Bone marrow (tissue), 2 donors: ENCODE data around the gene ATP1B1.

Experiments
- DNase-seq, 2 donors: peaks; one replicate each; lab custom pipeline; 2025; lab: John Stamatoyannopoulos, UW

ATP1B1 gene

DNA sequence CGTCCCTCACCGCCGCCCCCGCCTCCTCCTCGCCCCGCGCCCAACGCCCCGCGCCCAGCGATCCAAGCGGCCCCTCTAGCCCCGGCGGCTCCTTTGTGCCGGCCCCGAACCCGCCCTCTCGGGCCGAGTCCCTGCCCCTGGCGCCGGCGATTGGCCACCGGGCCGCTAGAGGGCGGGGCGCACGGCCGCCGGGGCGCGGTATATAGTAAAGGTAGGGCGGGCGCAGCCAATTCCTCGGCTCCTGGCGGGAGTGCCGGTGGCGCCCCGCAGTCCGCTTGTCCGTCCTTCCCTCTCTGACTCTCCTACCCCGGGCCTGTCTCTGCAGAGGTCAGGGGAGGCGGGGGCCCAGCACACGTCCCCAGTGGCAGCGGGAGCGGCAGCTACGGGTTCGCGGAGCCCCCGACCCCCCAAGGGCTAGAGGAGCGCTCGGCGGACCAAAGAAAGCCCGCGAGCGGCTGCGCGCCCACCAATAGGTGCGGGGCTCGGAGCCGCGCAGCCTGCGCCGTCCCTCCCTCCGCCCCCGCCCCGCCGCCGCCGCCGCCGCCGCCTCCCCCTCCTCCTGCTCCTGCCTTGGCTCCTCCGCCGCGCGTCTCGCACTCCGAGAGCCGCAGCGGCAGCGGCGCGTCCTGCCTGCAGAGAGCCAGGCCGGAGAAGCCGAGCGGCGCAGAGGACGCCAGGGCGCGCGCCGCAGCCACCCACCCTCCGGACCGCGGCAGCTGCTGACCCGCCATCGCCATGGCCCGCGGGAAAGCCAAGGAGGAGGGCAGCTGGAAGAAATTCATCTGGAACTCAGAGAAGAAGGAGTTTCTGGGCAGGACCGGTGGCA lies at the start of gene ATP1B1:
ATP1B1 (plus strand) TSS at position 596 of the 826 bp plus-strand sequence; CDS start at position 736, 140 bp downstream.
- peak; percentile 51 to 61 for DNase-seq

DNA sequence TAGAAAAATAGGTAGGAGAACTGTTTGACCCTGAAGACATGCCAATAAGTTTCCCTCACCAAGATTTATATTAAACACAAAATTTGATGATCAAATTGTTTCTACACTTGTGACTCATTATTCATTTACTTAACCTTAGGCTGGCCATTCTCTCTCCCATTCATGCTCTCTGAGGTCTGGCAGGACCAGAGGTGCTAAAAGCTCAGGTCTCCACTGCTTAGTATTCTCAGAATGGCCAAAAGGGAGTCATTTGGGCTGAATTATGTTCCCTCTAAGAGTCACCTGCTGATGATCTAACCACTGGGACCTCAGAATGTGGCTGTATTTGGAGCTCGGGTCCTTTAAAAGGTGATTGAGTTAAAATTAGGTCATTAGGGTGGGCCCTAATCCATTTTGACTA lies 47.1 kb upstream of the ATP1B1 start:
- DNase-seq: no peak

DNA sequence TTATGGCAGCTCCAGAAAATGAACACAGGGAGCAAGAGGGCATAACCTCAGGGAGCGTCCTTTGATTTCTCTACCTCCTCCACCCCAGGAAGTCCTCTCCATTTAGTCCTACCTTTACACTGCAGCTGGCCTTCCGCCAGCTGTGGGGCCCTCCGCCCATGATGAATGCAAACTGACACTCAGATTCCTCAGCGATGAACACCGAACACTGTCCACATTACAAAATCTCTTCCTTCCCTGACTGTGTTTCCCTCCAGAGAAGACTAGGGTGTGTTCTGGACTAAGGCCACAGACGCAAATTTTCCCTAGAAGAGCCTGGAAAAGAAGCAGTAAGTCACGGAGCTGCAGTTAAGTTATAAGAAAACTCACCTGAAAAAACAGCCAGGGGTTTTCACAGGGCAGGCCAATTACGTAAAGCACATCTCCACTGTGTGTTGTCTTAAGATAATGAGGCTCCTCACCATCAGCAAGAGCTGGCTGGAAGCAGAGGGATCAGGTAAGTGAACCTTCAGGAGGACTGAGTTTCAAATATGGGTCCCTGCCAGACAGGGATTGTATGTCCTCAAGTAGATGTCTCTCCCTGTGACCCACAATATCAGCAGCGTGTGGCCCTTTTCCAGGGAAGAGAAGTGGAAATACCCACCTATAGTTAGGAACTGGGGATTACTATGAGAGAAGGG lies 46.3 kb upstream of the ATP1B1 start:
- DNase-seq: no peak

DNA sequence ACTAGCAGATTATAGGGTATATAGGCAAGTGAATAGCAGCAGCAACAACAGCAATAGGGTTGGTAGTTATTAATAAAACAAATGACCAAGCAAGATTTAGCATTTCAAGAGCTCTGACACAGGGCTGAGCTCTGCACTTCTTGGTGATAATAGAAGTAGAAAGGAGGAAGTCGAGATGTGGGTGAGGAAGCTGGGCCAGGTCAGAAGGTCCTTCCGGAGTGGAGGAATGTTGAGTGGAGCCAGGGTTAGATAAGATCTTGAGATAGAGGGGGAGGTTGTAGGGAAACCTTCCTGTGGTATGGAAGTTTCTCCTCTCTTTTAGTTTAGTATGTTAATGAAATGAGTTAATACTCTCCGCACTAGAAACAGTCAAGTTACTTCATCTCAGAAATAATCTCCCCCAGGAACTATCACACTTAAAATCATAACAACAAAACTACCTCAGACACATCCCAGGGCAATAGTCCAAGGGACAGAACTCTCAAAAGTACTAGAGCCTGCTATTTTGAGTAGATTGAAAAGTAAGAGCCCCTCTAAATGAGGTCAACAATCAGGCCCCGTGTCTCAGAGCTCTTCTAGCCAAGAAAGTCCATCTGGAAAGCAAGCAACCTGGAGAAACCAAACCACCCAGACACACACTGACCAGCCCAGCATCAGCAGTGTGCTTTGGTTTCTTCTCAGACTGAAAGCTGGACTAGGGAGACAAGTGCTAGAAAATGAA lies 45.4 kb upstream of the ATP1B1 start:
- peak in 1 of 2 donors; percentile 23 for DNase-seq

DNA sequence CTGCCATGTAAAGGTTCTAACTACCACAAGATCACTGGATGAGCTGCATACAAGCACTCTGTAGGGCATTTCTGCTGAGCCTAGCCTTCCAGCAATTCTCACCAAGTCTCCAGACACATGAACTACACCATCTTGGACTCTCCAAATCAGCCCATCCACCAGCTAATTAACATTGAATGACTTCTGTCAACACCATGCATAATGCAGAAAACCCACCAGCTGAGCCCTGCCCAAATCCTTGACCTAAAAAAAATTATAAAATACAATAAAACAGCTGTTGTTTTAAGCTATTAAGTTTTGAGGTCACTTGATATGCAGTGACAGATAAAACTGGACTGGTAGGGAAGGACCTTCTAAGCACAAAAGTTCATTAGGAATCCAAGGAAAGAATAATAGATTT lies 44.3 kb upstream of the ATP1B1 start:
- no peak for DNase-seq

DNA sequence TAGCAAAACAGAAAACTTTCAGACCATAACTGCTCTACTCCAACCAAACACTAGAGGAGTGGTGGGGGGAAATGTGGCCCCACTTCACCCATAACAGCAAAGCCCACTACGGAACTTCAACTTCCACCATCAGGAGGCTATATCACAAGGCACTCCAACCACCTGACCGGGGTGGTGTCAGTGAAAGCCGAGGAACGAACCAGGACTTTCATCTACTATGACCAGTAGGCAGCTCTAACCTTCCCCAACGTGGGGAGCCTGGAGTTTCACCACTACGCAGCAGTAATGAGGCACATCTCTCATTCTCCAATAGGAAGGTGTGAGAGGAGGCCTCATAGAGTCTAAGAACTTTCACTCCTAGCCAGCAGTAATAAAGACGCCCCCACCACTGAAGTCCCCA lies 42.4 kb upstream of the ATP1B1 start:
- DNase-seq: no peak

DNA sequence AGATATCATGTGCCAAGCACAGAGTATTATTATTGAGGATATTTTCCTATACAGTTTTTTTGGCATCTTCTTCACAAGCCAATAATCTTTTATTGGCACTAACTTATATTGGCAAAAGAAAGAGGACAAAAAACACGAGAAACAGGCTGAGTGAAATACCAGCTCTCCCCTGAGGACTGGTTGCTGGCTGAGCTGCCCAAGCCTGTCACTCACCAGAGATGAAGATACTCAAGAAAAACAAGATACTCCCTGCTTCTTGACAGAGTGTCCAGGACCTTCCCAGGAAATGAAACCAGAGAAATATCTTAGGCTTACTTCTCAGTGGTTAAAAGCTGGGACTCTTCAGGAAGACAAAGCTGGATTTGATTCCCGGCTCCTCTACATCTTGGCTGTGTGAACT lies 35.9 kb upstream of the ATP1B1 start:
- DNase-seq: no peak

DNA sequence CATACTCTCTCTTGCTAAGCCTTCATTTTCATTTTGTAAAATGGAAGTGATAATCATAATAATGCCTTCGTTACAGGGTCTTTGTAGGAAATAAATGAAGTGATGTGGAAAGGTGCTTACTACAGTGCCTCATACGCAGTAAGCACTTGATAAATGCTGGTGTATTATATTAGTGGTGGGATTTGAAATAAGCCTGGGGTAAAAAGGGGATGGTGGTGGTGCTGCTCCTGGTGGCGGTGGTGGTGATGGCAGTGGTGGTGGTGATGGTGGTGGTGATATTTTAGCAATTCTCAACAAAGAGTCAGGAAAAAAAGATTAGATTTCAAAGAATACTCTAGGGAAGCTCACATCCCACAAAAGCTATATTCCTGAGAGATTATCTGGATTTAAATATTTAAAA lies 35.5 kb upstream of the ATP1B1 start:
- DNase-seq: no peak

DNA sequence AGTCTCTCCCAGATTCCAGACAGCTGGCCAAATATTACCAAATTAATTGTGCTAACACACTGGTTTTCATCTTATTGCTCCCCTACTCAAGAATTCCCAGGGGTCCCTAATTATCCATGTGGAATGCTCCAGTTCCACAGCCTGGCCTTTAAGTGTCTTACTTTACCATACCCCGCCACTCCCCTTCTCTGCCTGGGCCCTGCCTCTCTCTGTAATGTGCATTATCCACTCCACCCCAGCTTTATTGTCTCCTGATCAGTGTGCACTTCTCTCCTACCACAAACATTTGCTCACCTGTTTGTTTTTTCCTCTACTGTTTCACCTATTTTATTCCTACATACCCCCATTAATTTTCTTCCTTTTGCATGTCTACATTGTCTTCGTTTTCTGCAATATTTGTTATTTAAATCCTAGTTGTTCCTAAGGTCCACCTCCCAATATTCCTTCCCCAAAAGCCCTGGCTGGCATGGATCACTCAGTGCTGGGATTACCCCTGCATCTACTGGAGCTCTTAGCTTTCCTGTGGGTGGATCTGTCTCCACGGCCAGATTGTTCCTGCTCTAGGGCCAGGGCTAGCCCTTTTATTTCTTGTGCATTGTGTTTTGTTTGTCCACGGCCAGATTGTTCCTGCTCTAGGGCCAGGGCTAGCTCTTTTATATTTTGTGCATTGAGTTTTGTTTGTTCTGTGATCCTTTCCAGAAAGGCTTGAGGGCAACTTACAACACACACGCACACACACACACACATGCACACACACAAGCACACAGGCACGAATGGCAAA lies 33.4 kb upstream of the ATP1B1 start:
- DNase-seq: no peak

DNA sequence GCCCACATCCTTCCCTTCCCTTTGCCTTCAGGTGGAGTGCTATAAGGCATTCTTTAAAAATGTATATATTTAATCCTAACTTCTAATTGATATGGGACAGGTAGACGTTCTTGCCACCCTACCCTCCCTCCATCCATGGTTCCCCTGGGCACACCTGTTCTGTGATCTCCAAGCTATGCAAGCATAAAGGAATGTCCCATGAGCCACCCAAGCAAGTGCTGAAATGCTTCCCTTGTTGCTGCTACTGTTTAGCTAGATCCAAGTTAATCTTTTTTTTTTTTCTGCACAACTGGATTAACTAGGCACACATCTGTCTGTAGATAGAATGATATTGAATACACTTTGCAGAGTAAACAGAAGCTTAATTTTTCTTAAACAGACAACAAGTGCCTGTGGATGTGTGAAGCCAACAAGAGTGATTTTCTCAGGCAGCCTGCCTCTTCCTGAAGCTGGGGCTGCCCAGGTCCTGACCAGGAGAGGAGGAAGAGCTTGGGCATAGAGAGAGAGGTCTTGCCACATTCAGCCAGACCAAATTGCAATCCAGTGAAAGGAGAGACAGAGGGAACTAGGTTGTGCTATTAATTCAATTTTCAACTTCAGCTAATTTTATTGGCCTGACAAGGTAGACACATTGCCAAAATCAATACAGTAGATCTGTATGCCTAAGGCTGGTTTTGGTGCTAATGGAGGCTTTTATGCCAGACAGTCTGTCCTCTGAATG lies 28.2 kb upstream of the ATP1B1 start:
- DNase-seq: no peak

DNA sequence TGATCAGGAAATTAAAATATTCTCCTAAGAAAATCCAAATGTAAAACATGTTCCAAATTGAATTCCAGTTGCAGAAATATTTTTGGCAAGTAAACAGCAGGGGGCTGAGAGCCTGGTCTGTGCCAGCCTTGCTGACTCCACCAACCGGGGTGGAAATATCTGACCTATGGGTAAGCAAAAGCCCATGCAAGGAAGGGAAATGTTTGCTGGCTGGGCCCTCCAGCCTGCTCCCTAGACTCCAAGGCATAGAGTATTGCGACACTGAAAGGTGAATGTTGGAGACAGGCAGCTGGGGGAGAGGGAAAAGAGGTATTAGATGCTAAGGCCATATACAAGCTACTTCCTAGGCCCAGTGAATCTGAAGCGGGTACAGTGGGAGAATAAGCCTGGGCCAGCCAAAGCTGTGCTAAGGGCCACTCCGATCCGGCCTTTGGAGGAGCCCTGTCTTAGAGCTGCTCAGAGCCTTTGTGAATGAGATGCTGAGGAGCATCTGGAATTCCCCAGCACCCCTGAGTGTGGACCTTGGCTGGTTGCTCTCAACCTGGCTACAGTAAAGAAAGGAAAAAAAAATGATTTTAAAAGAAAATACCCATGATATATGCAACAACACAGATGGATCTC lies 24.9 kb upstream of the ATP1B1 start:
- no peak for DNase-seq

DNA sequence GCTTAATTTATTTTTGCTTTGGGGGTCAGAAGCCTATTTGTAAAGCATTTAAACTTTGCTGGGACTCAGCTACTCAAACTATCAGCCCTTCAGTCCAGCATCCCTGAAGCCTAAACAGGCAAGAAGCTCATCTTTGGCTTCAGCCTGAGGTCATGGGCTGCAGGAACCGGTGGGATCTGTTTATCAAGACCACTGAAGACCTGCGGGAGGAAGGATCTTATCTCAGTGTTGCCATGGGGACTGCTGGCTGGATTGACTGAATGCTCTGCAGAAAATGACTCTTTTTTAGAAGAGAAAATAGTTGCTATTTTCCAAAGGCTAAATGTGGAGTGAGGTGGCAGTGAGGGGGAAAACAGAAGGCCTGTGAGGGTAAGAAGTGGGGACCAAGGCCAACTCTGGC lies 20.6 kb upstream of the ATP1B1 start:
- no peak for DNase-seq

DNA sequence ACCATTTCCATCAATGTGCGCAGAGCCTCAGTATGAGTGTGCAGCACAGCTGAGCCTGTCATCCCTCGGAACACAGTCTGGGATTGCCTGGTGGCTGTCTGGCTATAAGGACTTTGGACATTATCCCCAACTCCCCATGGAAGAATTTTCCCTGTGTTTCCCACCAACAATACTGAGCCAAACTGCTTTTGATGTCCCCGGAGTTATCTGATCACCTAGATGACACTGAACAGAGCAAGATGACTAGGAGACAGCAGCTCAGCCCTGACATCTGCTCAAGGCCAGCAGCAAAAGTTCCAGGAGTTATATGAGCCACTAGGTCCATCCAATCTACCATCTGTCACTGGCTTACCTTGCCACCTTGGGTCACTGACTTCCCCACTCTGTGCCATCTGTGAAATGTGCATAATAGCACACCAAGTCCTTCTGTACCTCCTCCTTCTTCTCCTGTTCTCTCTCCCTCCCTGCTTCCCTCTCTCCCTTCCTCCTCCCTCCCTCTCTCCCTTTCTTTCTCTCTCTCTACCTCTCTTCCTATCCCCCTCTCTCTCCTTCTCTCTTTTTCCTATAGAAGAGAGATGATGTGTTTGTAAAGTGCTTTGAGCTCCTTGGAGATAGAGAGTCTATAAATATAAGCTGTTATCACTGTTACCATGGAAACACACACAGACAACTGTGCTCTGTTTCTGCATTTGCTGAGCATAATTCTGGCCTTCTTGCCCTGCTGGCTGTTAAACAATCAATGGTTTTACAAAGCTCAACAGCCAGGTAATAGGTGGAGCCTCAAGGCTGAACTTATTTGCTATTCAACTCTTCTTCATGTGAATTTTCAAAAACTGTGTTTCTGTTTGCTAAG lies 19.7 kb upstream of the ATP1B1 start:
- no peak for DNase-seq

DNA sequence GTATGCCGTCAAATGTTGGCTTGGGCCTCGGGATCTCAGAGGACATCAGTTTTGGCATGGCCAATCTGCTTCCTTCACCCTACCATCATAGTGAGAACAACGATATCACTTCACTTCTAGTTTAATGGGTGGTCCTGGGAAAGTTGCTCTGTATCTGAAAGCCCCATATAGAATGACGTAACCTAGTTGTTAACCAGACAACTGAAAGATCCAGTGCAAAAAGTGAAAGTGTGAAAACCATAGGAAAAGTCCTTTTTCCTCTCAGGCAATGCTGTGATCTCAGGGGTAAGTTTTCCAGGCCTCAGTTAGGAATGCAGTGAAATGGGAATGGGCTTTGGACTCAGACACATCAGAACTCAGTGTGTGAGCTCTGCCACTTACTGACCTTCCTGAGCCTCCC lies 18.6 kb upstream of the ATP1B1 start:
- no peak for DNase-seq

DNA sequence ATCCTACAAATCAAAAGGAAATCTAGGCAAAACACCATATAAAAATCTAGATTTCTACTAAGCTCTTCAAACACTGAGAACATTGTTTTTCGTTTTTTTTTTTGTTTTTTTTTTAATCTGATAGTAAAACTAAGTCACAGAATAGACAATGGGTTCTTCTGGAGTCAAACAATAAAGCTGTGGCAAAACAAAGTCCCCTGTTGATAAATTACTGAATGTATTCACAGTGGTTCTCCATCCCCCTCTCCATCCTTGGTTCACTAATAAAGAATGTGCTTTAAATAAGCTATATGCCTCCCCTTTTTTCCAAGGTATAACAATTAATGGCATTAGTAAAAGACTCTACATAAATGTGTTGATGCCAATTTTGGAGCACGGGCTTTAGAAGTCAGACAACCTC lies 16.7 kb upstream of the ATP1B1 start:
- DNase-seq: no peak

DNA sequence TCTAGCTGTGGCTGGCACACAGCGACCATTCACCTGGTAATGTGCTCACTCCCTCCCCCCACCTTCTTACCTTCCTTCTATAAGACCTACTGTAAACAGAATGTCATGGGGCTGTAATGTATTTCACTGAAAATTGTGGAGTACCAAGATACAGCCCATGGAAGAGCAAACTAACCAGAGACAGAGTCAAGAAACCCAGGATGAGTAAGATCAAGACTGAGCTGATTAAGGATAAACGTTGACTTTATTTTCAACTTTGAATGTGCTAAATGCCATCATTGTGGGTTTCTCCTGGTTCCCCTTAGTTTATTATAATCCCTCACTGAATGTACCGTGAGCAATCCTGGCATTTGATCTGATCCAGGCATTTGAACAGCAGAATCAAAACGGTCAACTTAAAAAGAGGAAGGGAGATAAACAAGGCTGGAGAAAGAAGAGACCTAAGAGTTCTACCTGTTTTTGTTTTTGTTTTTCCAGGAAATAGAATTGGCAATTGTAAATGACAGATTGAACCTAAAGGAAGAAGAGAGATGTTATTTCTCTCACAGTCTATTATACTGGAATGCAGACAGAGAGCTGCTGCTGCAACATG lies 16.1 kb upstream of the ATP1B1 start:
- no peak for DNase-seq

DNA sequence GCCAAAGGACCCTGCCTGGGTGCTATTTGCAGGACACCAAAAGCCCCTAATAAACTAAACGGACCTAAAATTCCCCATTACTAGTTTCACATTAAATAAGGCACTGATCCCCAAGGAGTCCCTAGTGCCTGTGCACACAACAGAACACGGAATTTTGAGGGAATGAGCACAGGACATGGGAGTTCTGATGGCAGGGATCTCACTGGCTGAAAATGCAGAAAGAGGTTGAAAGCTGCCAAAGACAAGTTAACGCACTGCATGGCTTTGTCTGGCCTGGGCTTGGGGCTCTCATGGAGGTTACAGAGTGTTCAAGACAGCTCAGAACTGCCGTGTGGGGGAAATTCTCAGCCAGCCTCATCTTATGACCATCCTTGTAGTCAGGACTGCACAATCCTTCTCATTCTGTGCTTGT lies 15.6 kb upstream of the ATP1B1 start:
- DNase-seq: no peak

DNA sequence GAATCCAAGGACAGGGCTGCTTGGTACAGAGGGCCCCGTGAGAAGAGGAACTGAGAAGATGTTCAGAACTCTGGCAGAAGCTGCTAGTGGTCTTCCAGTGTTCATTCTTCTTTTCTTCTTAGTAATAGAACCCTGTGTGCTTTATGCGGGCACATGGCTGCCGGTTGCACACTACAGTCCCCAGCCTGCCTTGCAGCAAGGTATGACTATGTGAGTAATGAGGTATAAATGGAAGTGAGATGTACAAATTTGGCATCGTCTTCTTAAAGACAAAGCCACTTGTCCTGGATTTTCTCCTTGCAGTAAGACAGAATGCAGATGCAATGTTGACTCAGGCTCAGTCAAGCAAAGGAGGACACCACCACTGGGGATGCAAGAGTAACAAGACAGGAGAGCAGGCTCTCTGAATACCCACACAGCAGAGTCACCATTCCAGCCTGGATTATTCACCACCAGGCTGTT lies 15.0 kb upstream of the ATP1B1 start:
- DNase-seq: no peak

DNA sequence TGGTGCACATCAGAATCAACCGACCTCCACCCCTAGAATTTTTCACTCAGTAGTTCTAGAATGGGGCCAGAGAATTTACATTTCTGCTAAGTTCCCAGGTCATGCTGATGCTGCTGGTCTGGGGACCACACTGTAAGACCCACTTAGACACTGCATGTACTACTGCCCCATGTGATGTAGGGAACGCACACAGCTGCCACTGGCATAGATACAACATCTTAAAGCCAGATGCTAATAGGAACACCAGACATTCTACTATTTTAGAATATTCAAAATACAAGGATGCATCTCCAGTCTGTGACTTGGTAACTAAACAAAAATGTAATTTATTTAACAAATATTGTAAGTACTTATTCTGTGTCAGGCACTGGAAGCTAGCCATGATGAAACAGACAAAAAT lies 14.1 kb upstream of the ATP1B1 start:
- no peak for DNase-seq
